ENCODE data around the gene RALGPS1.

The RALGPS1 gene

DNA sequence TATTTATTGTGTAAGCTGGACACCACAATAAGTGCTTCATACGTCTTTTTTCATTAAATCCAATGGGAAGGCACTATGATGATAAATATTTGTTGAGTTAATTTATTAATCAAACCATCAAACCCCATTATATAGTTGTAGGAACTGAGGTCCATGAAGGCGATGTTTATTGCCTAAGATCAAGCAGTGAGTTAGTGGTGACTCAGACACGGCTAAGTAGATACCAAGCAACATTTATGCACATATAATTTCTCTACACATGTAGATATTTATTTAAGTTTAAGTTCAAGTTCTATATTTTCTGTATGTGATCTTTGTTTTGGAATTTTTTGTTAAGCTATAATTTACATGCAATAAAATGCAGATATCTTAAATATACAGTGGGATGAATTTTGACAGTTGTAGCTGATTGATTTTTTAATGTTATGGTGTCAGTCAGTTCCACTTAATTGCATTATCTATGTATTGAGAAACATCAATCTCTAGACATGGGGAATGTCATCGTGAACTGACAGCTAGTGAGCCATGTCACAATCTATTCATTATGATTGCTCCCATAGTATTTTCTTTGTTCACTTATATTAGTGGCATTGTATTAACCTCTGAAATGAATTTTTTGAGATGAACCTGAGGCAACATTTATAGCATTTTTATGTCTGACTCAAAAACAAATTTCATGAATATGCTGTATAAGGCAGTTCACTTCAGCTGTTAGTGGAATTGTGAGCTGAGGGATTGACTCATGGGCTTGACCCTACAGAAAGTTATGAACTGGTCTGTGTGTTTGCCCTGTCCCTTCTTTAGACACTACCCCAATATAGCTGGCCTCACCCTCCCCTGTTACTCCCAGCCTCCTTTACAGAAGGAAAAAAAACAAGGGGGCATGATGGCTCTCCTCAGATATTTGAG, 338.1 kb downstream of the RALGPS1 start:
- no peak for TF ChIP-seq Cebpa-rat (IDR thresholded peaks at IDR 0.05)

DNA sequence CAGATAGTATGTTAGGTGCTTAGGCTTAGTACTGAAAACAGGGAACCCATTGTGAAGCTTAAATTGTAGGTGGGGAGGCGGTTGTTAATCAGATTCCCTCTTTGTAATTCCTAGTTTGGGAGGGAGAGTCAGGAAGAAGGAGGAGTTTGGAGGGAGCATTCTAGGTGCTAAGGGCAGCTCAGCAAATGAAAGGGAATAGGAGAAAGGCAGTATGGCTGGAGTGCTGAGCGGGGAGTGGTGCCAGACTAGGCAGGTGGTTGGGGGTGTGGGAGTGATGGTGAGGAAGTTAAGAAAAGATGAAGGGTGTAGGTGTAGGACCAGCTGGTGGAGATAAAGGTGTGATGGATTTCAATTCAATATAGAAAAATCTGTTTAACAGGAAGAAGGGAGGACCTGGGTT, 338.9 kb downstream of the RALGPS1 start:
- Histone ChIP-seq H3K9ac (no peak overlapping the region), H4K20me1 (no peaks in the 10 kb centered on the region), H3K9me3 (replicated peaks in 1 of 11) (no peaks in the 10 kb centered on the region), H3K4me3 (no peak overlapping the region), H3K27ac (no peak overlapping the region), H3K4me2 (no peak overlapping the region), H3K4me1 (peaks cover 0 to 17% (median 9%) of the 10 kb centered on the region in 10 experiments; a peak in 18 of 20 replicates), H3K27me3 (no peaks in the 10 kb centered on the region), H3K36me3 (no peaks in the 10 kb centered on the region)
- TF ChIP-seq Cebpa-rat (IDR thresholded peaks at IDR 0.05): no peak

More for the DNA sequence above, 338.1 kb downstream of the RALGPS1 start:
- H3K27ac ChIP-seq: no peak overlapping the region
- H3K27me3 ChIP-seq: no peaks in the 10 kb centered on the region
- H3K9me3 ChIP-seq (replicated peaks in 1 of 11): no peaks in the 10 kb centered on the region
- H3K36me3 ChIP-seq: no peaks in the 10 kb centered on the region
- H3K4me3 ChIP-seq: no peak overlapping the region
- H3K4me1 ChIP-seq: peaks cover 6 to 17% (median 10%) of the 10 kb centered on the region in 10 experiments; a peak in 18 of 20 replicates
- no peak overlapping the region for H3K9ac ChIP-seq
- no peaks in the 10 kb centered on the region for H4K20me1 ChIP-seq
- H3K4me2 ChIP-seq: no peak overlapping the region

DNA sequence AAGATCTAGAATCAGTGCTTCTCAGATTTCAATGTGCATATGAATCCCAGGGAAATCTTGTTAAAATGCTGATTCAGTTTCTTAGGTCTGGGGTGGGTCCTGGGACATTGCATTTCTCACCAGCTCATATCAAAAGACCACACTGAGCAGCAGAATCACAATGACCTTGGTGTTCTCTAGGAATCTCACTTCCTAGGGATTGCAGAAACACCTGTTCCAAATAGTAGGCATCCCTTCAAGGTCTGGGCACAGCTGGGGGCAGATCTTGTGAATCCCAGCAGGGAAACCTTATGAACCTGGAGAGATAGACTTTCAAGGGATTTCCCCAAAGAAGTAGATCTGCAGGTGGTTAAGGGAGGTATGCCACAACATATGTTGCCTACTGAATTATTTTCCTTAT, 341.1 kb downstream of the RALGPS1 start:
- Histone ChIP-seq H4K20me1 (no peaks in the 10 kb centered on the region), H3K9ac (no peak overlapping the region), H3K27me3 (no peaks in the 10 kb centered on the region), H3K9me3 (replicated peaks in 1 of 11) (no peaks in the 10 kb centered on the region), H3K4me1 (peaks cover 0 to 3% (median 0%) of the 10 kb centered on the region in 10 experiments; a peak in 4 of 20 replicates), H3K4me3 (no peak overlapping the region), H3K27ac (no peak overlapping the region), H3K4me2 (no peak overlapping the region), H3K36me3 (no peaks in the 10 kb centered on the region)
- TF ChIP-seq Cebpa-rat (IDR thresholded peaks at IDR 0.05): no peak

DNA sequence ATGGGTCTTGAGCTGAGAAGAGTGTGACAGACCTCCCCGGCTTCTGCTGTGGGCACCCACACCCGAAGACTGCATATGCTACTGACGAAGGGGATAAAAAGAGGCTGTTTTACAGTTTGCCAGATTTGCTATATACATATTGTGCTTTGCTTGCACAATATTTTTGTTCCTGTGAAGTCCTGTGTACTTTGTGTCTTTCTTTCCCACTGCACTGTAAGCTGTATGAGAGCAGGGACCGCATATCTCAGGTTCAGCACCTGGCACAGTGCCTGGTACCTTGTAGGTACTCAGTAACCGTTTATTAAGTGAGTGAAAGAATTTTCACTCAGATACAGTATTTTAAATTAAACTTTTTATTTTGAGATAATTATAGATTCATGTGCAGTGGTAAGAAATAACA, 341.7 kb downstream of the RALGPS1 start:
- Histone ChIP-seq H3K4me3 (no peak overlapping the region), H3K9ac (no peak overlapping the region), H4K20me1 (no peaks in the 10 kb centered on the region), H3K27me3 (no peaks in the 10 kb centered on the region), H3K27ac (no peak overlapping the region), H3K36me3 (no peaks in the 10 kb centered on the region), H3K4me1 (no peaks in the 10 kb centered on the region), H3K4me2 (no peak overlapping the region), H3K9me3 (replicated peaks in 1 of 11) (no peaks in the 10 kb centered on the region)
- TF ChIP-seq Cebpa-rat (IDR thresholded peaks at IDR 0.05): no peak

DNA sequence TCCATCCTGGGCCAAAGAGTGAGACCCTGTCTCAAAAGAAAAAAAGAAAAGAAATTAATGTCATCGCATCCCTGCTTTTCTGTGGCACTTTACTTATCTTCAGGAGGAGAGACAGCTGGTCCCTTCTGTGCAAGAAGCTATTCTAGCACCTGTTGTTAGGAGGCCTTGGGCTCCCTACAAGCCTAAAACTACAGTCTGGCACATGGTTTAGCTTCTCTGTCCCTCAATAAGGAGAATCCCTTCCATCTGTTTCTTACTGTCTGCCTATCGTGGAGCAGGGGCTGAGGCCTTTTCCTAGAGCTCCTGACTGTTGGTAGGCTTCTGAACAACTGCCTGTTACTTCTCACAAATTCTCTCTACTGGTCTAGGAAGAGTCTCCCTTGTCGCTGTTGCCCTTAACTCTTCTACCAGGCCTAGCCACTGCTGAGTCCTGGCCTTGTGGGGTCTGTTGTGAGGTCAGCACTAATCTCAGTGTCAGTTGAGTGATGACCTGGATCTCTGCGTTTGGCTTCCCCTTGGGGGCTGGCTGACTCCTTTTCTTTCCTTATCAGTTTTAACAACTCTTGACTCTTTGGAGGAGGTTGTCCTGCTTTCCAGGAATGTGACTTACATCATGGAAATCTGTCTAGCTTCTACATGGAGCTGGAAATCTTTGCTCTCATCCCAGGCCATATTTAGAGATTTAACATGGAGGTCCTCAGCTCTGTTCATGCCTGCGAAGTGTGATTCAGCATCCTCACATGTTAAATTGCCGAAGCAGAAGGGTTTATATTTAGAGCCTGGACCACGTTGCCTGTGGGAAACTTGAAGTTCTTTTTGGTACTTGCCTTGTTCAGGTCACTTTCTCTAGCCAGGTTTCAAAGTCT, 344.3 kb downstream of the RALGPS1 start:
- Histone ChIP-seq H3K9ac (no peak overlapping the region), H3K4me2 (no peak overlapping the region), H3K9me3 (replicated peaks in 1 of 11) (no peaks in the 10 kb centered on the region), H3K4me1 (no peaks in the 10 kb centered on the region), H3K36me3 (no peaks in the 10 kb centered on the region), H3K27me3 (no peaks in the 10 kb centered on the region), H3K27ac (no peak overlapping the region), H3K4me3 (no peak overlapping the region), H4K20me1 (no peaks in the 10 kb centered on the region)
- TF ChIP-seq Cebpa-rat (IDR thresholded peaks at IDR 0.05): no peak

DNA sequence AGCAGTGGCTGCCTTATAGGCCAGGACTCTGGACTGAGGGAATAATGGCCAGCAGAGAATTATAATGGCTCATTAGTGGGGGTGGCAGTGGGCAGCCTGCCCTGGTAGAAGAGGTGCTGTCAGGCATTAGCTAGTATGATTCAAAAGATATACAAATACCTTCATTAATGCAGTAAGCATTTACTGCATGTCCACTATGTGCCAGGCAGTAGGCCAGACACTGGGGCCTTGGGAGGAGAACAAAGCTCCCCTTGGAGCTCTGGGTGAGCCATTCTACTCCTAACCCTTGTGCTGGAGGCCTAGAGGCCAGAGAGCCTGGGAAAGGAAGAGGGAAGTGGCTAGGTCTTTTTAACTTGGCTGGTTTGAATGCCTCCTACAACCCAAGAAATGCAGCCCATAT, 348.0 kb downstream of the RALGPS1 start:
- Histone ChIP-seq H3K4me3 (no peak overlapping the region), H3K9me3 (replicated peaks in 1 of 11) (no peaks in the 10 kb centered on the region), H3K36me3 (no peaks in the 10 kb centered on the region; a peak in 1 of 22 replicates), H3K27ac (no peak overlapping the region), H3K4me2 (no peak overlapping the region), H3K4me1 (no peaks in the 10 kb centered on the region), H3K9ac (no peak overlapping the region), H3K27me3 (no peaks in the 10 kb centered on the region), H4K20me1 (peaks cover 0 to 3% (median 0%) of the 10 kb centered on the region in 11 experiments; a peak in 1 of 22 replicates)
- no peak for TF ChIP-seq Cebpa-rat (IDR thresholded peaks at IDR 0.05)

DNA sequence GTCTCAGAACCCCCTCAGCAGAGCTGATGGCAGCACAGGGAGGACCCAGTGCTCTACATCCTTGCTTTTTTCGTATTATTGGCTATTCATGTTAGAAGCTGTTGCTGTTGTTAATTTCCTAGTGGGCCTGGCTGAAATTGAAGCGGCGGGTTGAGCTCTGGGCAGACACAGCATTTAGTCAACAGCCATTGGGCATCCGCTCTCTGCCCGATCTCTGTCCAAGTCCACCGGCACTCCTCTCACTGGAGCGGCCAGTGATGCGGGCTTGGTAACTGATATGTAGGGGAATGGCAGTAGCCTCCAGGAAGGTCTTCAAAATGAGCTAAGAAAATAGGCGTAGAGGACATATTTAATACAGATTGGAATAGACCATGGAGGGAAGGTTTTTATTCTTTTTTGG, 348.7 kb downstream of the RALGPS1 start:
- no peak for TF ChIP-seq Cebpa-rat (IDR thresholded peaks at IDR 0.05)
- Histone ChIP-seq H3K4me3 (no peak overlapping the region), H3K27me3 (no peaks in the 10 kb centered on the region), H4K20me1 (peaks cover 0 to 3% (median 0%) of the 10 kb centered on the region in 11 experiments; a peak in 1 of 22 replicates), H3K9me3 (replicated peaks in 1 of 11) (no peaks in the 10 kb centered on the region), H3K4me2 (no peak overlapping the region), H3K9ac (no peak overlapping the region), H3K4me1 (no peaks in the 10 kb centered on the region), H3K36me3 (no peaks in the 10 kb centered on the region; a peak in 1 of 22 replicates), H3K27ac (no peak overlapping the region)

DNA sequence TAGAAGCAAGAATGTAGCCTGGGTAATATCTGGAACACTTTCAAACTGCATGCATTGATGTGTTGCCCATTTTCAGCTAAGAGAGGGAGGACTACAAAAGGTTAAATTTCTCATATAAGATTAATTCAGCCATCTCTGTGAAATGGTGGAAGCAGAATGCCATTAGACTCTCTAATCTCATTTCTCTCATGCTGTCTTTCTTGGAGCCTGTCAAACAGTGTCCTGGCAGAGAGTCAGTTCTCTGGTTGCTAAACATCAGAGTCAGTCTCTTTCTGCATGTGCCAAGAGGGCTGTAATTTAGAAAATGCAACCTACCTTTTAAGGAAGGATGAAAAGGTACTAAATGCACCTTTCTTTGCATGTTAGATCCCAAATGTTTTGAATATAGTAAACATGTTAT, 349.1 kb downstream of the RALGPS1 start:
- H3K9me3 ChIP-seq (replicated peaks in 1 of 11): no peaks in the 10 kb centered on the region; a peak in 1 of 22 replicates
- H3K4me2 ChIP-seq: no peak overlapping the region
- no peak overlapping the region for H3K4me3 ChIP-seq
- no peak for TF ChIP-seq Cebpa-rat (IDR thresholded peaks at IDR 0.05)
- H3K27me3 ChIP-seq: no peaks in the 10 kb centered on the region
- H3K4me1 ChIP-seq: no peaks in the 10 kb centered on the region
- H3K36me3 ChIP-seq: no peaks in the 10 kb centered on the region; a peak in 1 of 22 replicates
- peaks cover 0 to 3% (median 0%) of the 10 kb centered on the region in 11 experiments; a peak in 1 of 22 replicates for H4K20me1 ChIP-seq
- H3K27ac ChIP-seq: no peak overlapping the region
- no peak overlapping the region for H3K9ac ChIP-seq
